Embryonic facial prominence (tissue), 1 donor: ENCODE measurements around the gene GOLGA6A.

Experiments used
- DNase-seq: peaks from one replicate; pipeline ENCODE4 v3.0.0-alpha.2; 2016; ENCODE audit errors: extremely low spot score

GOLGA6A gene

GRCh38 chr15:74036271-74037170, 45.8 kb downstream of the GOLGA6A start:
- DNase-seq = no peak

GRCh38 chr15:74035121-74036017, 47.0 kb downstream of the GOLGA6A start:
- DNase-seq = no peak

- DNase-seq = no peak
Observed at GRCh38 chr15:74034206-74034755, 48.1 kb downstream of the GOLGA6A start.

- no peak for DNase-seq
Observed at GRCh38 chr15:74032606-74033561, 49.5 kb downstream of the GOLGA6A start.

GRCh38 chr15:74032046-74032445, 50.3 kb downstream of the GOLGA6A start:
- no peak for DNase-seq

- DNase-seq = no peak
Observed at GRCh38 chr15:74028646-74029045, 53.7 kb downstream of the GOLGA6A start.

- DNase-seq = no peak
Observed at GRCh38 chr15:74027688-74028087, 54.7 kb downstream of the GOLGA6A start.

GRCh38 chr15:74025436-74025835, 56.9 kb downstream of the GOLGA6A start:
- no peak for DNase-seq

GRCh38 chr15:74024687-74025086, 57.7 kb downstream of the GOLGA6A start:
- no peak for DNase-seq

GRCh38 chr15:74022706-74023470, 59.5 kb downstream of the GOLGA6A start:
- DNase-seq = no peak
